Keratinocyte (primary cell): ENCODE data around the gene ETV4. TPM values are rescaled to one million over a fixed set of nuclear protein-coding genes. Genes with fewer than 3 reads are reported as not detected.

ENCODE experiments used
- DNase-seq: peaks from one replicate; pipeline ENCODE4 v3.0.0-alpha.2; 2011; ENCODE audit warnings: low read depth, missing footprints, low spot score
- FAIRE-seq: peaks from 2 replicates; lab custom pipeline; 2011; peaks lifted over from hg19 to GRCh38; lab: Jason Lieb, UNC
- H2AFZ ChIP-seq: 2 replicates; pipeline ENCODE4 v1.6.0; 2012; ENCODE audit warnings: low read length, control low read depth, inconsistent platforms; ENCODE audit not compliant: control insufficient read depth
- H3K27ac ChIP-seq: 2 replicates; pipeline ENCODE4 v1.5.1; 2011; ENCODE audit warnings: low read length; ENCODE audit not compliant: control insufficient read depth, insufficient read depth
- H3K27me3 ChIP-seq: 3 replicates; pipeline ENCODE4 v1.6.0; 2011; ENCODE audit warnings: low read length; ENCODE audit not compliant: control insufficient read depth, insufficient read depth; ENCODE audit errors: extremely low read depth
- H3K36me3 ChIP-seq, 2 experiments: 2 replicates in 1 of 2; 3 replicates in 1 of 2; pipeline ENCODE4 v1.5.1; 2011; ENCODE audit warnings: low read length in 2 of 2, mild to moderate bottlenecking in 1 of 2; ENCODE audit not compliant: control insufficient read depth in 2 of 2, insufficient read depth in 2 of 2; ENCODE audit errors: extremely low read depth in 1 of 2
- H3K4me1 ChIP-seq: 3 replicates; pipeline ENCODE4 v1.5.1; 2011; ENCODE audit warnings: low read length; ENCODE audit not compliant: control insufficient read depth, insufficient read depth; ENCODE audit errors: extremely low read depth
- H3K4me2 ChIP-seq: 3 replicates; pipeline ENCODE4 v1.6.0; 2011; ENCODE audit warnings: low read depth, low read length; ENCODE audit not compliant: control insufficient read depth, insufficient read depth; ENCODE audit errors: extremely low read depth
- H3K4me3 ChIP-seq, 3 experiments: fragments of 200-600 bp in 1 of 3; sonication (generic) in 1 of 3; 2 replicates in 2 of 3; 3 replicates in 1 of 3; pipeline ENCODE4 v1.5.1; 2011 to 2016; ENCODE audit warnings: low read length in 3 of 3, mild to moderate bottlenecking in 3 of 3, control low read depth in 2 of 3, inconsistent platforms in 1 of 3, low read depth in 1 of 3, mixed read lengths in 1 of 3, mixed run types in 1 of 3, moderate library complexity in 1 of 3; ENCODE audit not compliant: control insufficient read depth in 2 of 3, insufficient read depth in 2 of 3; ENCODE audit errors: extremely low read depth in 1 of 3
- H3K79me2 ChIP-seq: 2 replicates; pipeline ENCODE4 v1.6.0; 2012; ENCODE audit warnings: low read length; ENCODE audit not compliant: control insufficient read depth, insufficient read depth
- H3K9ac ChIP-seq: 3 replicates; pipeline ENCODE4 v1.6.0; 2011; ENCODE audit warnings: low read length; ENCODE audit not compliant: control insufficient read depth, insufficient read depth; ENCODE audit errors: extremely low read depth
- H3K9me1 ChIP-seq: 3 replicates; pipeline ENCODE4 v1.6.0; 2011; ENCODE audit warnings: low read length; ENCODE audit not compliant: control insufficient read depth, insufficient read depth; ENCODE audit errors: extremely low read depth
- H3K9me3 ChIP-seq: 2 replicates; pipeline ENCODE4 v1.5.1; 2012; ENCODE audit warnings: low read depth, low read length; ENCODE audit not compliant: control insufficient read depth
- H4K20me1 ChIP-seq: 3 replicates; pipeline ENCODE4 v1.6.0; 2011; ENCODE audit warnings: low read length; ENCODE audit not compliant: control insufficient read depth, insufficient read depth; ENCODE audit errors: extremely low read depth
- CTCF ChIP-seq, 3 experiments: IDR thresholded peaks in 1 of 3; conservative IDR thresholded peaks in 1 of 3; optimal IDR thresholded peaks in 1 of 3; 2 replicates in 2 of 3; 3 replicates in 1 of 3; pipeline versions ENCODE3 to v1.5.1; 2011; ENCODE audit warnings: low read length in 3 of 3, mild to moderate bottlenecking in 3 of 3, moderate library complexity in 2 of 3, control low read depth in 1 of 3, inconsistent platforms in 1 of 3; ENCODE audit not compliant: insufficient read depth in 2 of 3; ENCODE audit errors: extremely low read depth in 1 of 3
- EZH2 ChIP-seq: IDR thresholded peaks from one replicate; pipeline ENCODE4 v1.6.1; 2012; ENCODE audit warnings: inconsistent platforms, mild to moderate bottlenecking, low read length, moderate library complexity
- dilution Hi-C: fragments of 300-500 bp; cut with MboI; formaldehyde crosslinking; loops from one replicate; pipeline ENCODE4 v1.7.0; 2020; ENCODE audit warnings: low sequenced_read_pairs; ENCODE audit not compliant: extremely low pct_ligation_motif_present
- polyA plus RNA-seq, 5 experiments: library from polyadenylated mRNA; depleted of rRNA in 3 of 5; stranded (reverse) in 3 of 5; stranded (forward) in 1 of 5; unstranded in 1 of 5; fragments of >200 nt; gene quantifications; 1 replicate in 1 of 5; 2 replicates in 3 of 5; 3 replicates in 1 of 5; pipeline versions ENCODE4 v1.2.1 to v1.2.3, GENCODE V29; 2011 to 2012; ENCODE audit warnings: missing spikeins in 2 of 5, low read depth in 1 of 5, low replicate concordance in 1 of 5

ETV4 gene
- polyA plus RNA-seq, 1 donor (not counting 4 experiments of a cell fraction or from before 2014, with no cell fraction given) = 33.6 TPM

GRCh38 chr17:43591779-43592562 is 45.8 kb upstream of the ETV4 start:
- DNase-seq = peak; percentile 35
- TF ChIP-seq EZH2 = no peak
- TF ChIP-seq CTCF (optimal IDR thresholded peaks at IDR 0.05 in 1 of 3, IDR thresholded peaks at IDR 0.05 in 1 of 3, conservative IDR thresholded peaks at IDR 0.05 in 1 of 3; ENCODE audit: extremely low read depth in 1 of 3, insufficient read depth in 2 of 3, low read length in 3 of 3) = no peak
- H3K9me3 ChIP-seq = no peaks in the 10 kb centered on the region
- H3K4me2 ChIP-seq = peak overlapping the region; percentile 78
- peak overlapping the region; percentile 90 for H3K27ac ChIP-seq
- no peaks in the 10 kb centered on the region for H3K27me3 ChIP-seq
- peak overlapping the region in 2 of 3 experiments; percentile 38 to 44 for H3K4me3 ChIP-seq
- peak overlapping the region; percentile 79 for H3K9ac ChIP-seq
- no peaks in the 10 kb centered on the region for H3K9me1 ChIP-seq
- peak; percentile 87 for FAIRE-seq
- H2AFZ ChIP-seq = peak overlapping the region; percentile 94
- H3K79me2 ChIP-seq = no peaks in the 10 kb centered on the region
- H4K20me1 ChIP-seq = no peaks in the 10 kb centered on the region
- H3K36me3 ChIP-seq = no peaks in the 10 kb centered on the region
- peaks cover 35% of the 10 kb centered on the region for H3K4me1 ChIP-seq
- dilution Hi-C loops = no loop called here

GRCh38 chr17:43591001-43591400 is 44.9 kb upstream of the ETV4 start:
- no peak for FAIRE-seq
- no peaks in the 10 kb centered on the region for H3K9me1 ChIP-seq
- no peak overlapping the region for H3K4me3 ChIP-seq
- H3K36me3 ChIP-seq = no peaks in the 10 kb centered on the region
- dilution Hi-C loops = no loop called here
- H3K79me2 ChIP-seq = no peaks in the 10 kb centered on the region
- no peaks in the 10 kb centered on the region for H4K20me1 ChIP-seq
- TF ChIP-seq CTCF (optimal IDR thresholded peaks at IDR 0.05 in 1 of 3, IDR thresholded peaks at IDR 0.05 in 1 of 3, conservative IDR thresholded peaks at IDR 0.05 in 1 of 3; ENCODE audit: extremely low read depth in 1 of 3, insufficient read depth in 2 of 3, low read length in 3 of 3) (no peak), EZH2 (no peak)
- peak overlapping the region; percentile 79 for H3K9ac ChIP-seq
- DNase-seq = no peak
- H3K4me1 ChIP-seq = peaks cover 35% of the 10 kb centered on the region
- H3K27me3 ChIP-seq = no peaks in the 10 kb centered on the region
- H2AFZ ChIP-seq = peak overlapping the region; percentile 94
- H3K9me3 ChIP-seq = no peaks in the 10 kb centered on the region
- peak overlapping the region; percentile 78 for H3K4me2 ChIP-seq
- peak overlapping the region; percentile 90 for H3K27ac ChIP-seq
